ENCODE results near the gene CFAP46. TPM values are rescaled to one million over a fixed set of nuclear protein-coding genes. Genes with fewer than 3 reads are reported as not detected.

Gene CFAP46
- total and polyA plus RNA-seq, 9 of the 15 experiments (the other 6 are each of a cell fraction or from before 2014, with no cell fraction given): not detected

DNA sequence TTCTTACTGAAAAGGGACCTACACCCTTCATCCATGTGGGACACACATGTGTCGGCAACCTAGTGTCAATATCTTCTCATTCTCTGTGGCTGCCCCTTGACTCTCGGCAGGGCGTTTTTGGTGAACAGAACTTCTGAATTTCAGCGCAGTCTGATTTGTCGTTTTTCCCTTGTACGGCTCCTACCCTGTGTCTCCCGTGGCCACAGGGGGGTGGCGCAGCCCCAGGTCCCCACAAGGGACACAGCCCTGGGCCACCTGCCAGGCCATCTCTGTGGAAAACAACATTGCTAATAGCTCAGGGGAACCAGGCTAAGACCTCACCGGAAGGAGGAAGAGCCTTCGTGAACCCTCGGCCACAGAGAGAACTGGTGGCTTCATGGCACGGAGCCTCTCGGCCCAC, 103.3 kb downstream of the CFAP46 start:
- H3K79me2 ChIP-seq (ENCODE audit: control insufficient read depth, insufficient read depth, low read length): no peaks in the 10 kb centered on the region
- no peak for FAIRE-seq
- no peak overlapping the region for H3K4me3 ChIP-seq
- BruUV-seq (replicated peaks): no TSS peak
- no peak overlapping the region for H3K9ac ChIP-seq (ENCODE audit: insufficient read depth in 1 of 2, low read depth in 2 of 2, low read length in 2 of 2)
- no peak for ATAC-seq
- no peak overlapping the region for H3K27ac ChIP-seq (ENCODE audit: extremely low read depth, low read depth, low read length)
- no peaks in the 10 kb centered on the region for H3K9me1 ChIP-seq (ENCODE audit: control insufficient read depth, insufficient read depth, low read length)
- peaks cover 0 to 7% of the 10 kb centered on the region in 2 experiments; a peak in 1 of 5 replicates for H3K4me1 ChIP-seq (replicated peaks in 1 of 2; ENCODE audit: control insufficient read depth in 2 of 2, insufficient read depth in 2 of 2, low read length in 2 of 2)
- no peak overlapping the region for H2AFZ ChIP-seq (ENCODE audit: low read depth, low read length)
- H3K27me3 ChIP-seq (ENCODE audit: control insufficient read depth in 2 of 2, insufficient read depth in 2 of 2, low read length in 2 of 2): 0 out of 5 replicates have a peak, but pooled peaks cover 0 to 7% of the 10 kb centered on the region in 2 experiments
- no peaks in the 10 kb centered on the region for H3K36me3 ChIP-seq (ENCODE audit: control insufficient read depth, insufficient read depth, low read length)
- intact Hi-C loops (cut with micrococcal nuclease) (no loop called here), in situ Hi-C loops (cut with MboI) (no loop called here)
- H4K20me1 ChIP-seq (replicated peaks; ENCODE audit: control insufficient read depth, insufficient read depth, low read length): no peaks in the 10 kb centered on the region
- no peaks in the 10 kb centered on the region for H3K9me3 ChIP-seq (replicated peaks; ENCODE audit: control insufficient read depth, insufficient read depth, low read depth, low read length)
- ChIA-PET CTCF (ENCODE audit: low intra/inter-chr PET ratio) (no interaction called here), POLR2A (interaction anchor here (0.6 kb wide), 1 partner anchor 190 kb away, joined by 3 read pairs; no protein-coding TSS in a partner anchor)
- 1% methylated on average over 13 of the region's 13 CpGs for WGBS (ENCODE audit: insufficient coverage, low coverage, missing lambda C conversion rate)
- no peak for DNase-seq (ENCODE audit: extremely low read depth in 1 of 4, low spot score in 3 of 4)
- no peak overlapping the region for H3K4me2 ChIP-seq (ENCODE audit: insufficient read depth, low read length)
- TF ChIP-seq CHD2 (IDR thresholded peaks at IDR 0.05; ENCODE audit: low read depth, low read length) (no peak), TBP (optimal IDR thresholded peaks at IDR 0.05; ENCODE audit: low read depth, low read length) (no peak), SNRNP70 (optimal IDR thresholded peaks at IDR 0.05; ENCODE audit: low read depth, low read length) (no peak), MYNN (IDR thresholded peaks at IDR 0.05) (no peak), MYNN (CRISPR knock-in tag; IDR thresholded peaks at IDR 0.05) (no peak), ZNF124 (CRISPR knock-in tag; IDR thresholded peaks at IDR 0.05) (no peak), FIP1L1 (IDR thresholded peaks at IDR 0.05; ENCODE audit: low read depth, low read length, poor library complexity, severe bottlenecking) (no peak)
- TF ChIP-seq, protein P1, sequence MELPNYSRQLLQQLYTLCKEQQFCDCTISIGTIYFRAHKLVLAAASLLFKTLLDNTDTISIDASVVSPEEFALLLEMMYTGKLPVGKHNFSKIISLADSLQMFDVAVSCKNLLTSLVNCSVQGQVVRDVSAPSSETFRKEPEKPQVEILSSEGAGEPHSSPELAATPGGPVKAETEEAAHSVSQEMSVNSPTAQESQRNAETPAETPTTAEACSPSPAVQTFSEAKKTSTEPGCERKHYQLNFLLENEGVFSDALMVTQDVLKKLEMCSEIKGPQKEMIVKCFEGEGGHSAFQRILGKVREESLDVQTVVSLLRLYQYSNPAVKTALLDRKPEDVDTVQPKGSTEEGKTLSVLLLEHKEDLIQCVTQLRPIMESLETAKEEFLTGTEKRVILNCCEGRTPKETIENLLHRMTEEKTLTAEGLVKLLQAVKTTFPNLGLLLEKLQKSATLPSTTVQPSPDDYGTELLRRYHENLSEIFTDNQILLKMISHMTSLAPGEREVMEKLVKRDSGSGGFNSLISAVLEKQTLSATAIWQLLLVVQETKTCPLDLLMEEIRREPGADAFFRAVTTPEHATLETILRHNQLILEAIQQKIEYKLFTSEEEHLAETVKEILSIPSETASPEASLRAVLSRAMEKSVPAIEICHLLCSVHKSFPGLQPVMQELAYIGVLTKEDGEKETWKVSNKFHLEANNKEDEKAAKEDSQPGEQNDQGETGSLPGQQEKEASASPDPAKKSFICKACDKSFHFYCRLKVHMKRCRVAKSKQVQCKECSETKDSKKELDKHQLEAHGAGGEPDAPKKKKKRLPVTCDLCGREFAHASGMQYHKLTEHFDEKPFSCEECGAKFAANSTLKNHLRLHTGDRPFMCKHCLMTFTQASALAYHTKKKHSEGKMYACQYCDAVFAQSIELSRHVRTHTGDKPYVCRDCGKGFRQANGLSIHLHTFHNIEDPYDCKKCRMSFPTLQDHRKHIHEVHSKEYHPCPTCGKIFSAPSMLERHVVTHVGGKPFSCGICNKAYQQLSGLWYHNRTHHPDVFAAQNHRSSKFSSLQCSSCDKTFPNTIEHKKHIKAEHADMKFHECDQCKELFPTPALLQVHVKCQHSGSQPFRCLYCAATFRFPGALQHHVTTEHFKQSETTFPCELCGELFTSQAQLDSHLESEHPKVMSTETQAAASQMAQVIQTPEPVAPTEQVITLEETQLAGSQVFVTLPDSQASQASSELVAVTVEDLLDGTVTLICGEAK (IDR thresholded peaks at IDR 0.05): no peak
- TF ChIP-seq, protein P1 (CRISPR knock-in tag; IDR thresholded peaks at IDR 0.05): no peak
- TF ChIP-seq, protein P2, sequence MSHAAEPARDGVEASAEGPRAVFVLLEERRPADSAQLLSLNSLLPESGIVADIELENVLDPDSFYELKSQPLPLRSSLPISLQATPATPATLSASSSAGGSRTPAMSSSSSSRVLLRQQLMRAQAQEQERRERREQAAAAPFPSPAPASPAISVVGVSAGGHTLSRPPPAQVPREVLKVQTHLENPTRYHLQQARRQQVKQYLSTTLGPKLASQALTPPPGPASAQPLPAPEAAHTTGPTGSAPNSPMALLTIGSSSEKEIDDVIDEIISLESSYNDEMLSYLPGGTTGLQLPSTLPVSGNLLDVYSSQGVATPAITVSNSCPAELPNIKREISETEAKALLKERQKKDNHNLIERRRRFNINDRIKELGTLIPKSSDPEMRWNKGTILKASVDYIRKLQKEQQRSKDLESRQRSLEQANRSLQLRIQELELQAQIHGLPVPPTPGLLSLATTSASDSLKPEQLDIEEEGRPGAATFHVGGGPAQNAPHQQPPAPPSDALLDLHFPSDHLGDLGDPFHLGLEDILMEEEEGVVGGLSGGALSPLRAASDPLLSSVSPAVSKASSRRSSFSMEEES (CRISPR knock-in tag; IDR thresholded peaks at IDR 0.05): no peak
